ENCODE measurements around the gene SGCA. TPM values are rescaled to one million over a fixed set of nuclear protein-coding genes. Genes with fewer than 3 reads are reported as not detected.

SGCA gene
- total RNA-seq, 1 experiment from 2014 or later, result not detected

DNA sequence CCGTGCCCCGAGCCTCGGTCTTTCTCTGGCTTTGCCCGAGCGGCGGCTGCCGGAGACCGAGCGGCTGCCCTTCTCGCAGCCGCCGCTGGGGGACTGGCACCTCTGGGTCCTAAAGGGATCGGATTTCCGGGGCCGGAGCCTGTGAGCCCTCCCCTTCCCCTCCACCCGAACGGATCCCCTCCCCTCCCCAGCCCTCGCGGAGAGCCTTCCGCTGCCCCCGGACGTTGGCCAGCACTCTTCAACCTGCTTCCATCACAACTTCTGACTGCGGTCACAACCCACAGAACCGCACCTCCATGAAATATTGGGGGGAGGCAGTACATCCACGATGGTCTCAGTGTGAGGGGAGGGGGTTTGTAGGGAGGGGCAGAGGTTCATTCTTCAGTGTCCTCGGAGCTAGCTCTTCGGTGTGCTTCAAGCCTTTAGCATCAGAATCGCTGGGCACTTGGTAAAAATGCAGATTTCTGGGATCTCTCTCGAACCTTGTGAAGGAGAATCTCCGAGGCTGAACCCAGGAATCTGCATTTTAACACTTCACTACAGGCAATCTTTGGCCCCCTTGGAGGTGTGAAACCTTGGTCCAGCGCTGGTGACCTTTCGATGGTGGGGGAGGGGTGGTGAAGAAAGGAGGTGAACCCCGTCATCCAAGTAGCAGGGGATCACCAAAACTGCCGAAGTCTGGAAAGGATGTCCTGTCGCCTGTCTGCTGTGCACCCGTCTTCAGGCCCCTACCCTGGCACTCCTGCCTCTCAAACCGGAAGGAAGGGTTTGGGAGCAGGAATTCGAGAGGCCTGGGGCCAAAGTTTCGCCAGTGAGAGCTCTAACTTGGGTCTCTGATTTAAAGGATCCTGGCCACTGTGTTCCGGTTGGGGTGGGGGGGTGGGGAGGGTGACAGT, 14.5 kb upstream of the SGCA start:
- no peak for TF ChIP-seq EZH2 (IDR thresholded peaks at IDR 0.05; ENCODE audit: low read depth)
- TF ChIP-seq, protein P1, sequence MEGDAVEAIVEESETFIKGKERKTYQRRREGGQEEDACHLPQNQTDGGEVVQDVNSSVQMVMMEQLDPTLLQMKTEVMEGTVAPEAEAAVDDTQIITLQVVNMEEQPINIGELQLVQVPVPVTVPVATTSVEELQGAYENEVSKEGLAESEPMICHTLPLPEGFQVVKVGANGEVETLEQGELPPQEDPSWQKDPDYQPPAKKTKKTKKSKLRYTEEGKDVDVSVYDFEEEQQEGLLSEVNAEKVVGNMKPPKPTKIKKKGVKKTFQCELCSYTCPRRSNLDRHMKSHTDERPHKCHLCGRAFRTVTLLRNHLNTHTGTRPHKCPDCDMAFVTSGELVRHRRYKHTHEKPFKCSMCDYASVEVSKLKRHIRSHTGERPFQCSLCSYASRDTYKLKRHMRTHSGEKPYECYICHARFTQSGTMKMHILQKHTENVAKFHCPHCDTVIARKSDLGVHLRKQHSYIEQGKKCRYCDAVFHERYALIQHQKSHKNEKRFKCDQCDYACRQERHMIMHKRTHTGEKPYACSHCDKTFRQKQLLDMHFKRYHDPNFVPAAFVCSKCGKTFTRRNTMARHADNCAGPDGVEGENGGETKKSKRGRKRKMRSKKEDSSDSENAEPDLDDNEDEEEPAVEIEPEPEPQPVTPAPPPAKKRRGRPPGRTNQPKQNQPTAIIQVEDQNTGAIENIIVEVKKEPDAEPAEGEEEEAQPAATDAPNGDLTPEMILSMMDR (conservative IDR thresholded peaks at IDR 0.05), result peak; percentile 69
- intact Hi-C loops (cut with micrococcal nuclease; ENCODE audit: unreplicated experiment), result loop anchor here (5.0 kb wide), 1 partner anchor 264 kb away; no protein-coding TSS in a partner anchor
- H3K79me2 ChIP-seq (ENCODE audit: low read depth), result peaks cover 42% of the 10 kb centered on the region
- peak overlapping the region; percentile 73 for H2AFZ ChIP-seq
- ChIA-PET CTCF (interaction anchor here (0.6 kb wide), 3 partner anchors 58 to 636 kb away, joined by 4 to 5 read pairs (median 5); no protein-coding TSS in a partner anchor), POLR2A (ENCODE audit: unreplicated experiment) (interaction anchor here (0.7 kb wide), 2 partner anchors 149 to 265 kb away, joined by 4 to 16 read pairs; no protein-coding TSS in a partner anchor)
- no peaks in the 10 kb centered on the region for H3K9me2 ChIP-seq (ENCODE audit: insufficient read depth)
- peaks cover 70% of the 10 kb centered on the region for H3K4me1 ChIP-seq (replicated peaks; ENCODE audit: insufficient read depth)
- no peaks in the 10 kb centered on the region for H3K9me3 ChIP-seq (ENCODE audit: insufficient read depth, low read depth)
- peak overlapping the region; percentile 70 for H3K4me3 ChIP-seq
- peak overlapping the region; percentile 76 for H3K4me2 ChIP-seq
- BruUV-seq (replicated peaks), result TSS peak; percentile 73
- DNase-seq, result peak; percentile 85
- no peaks in the 10 kb centered on the region for H3K27me3 ChIP-seq (ENCODE audit: insufficient read depth, low read depth)
- H4K20me1 ChIP-seq (ENCODE audit: insufficient read depth), result peaks cover 25% of the 10 kb centered on the region
- H3K36me3 ChIP-seq (ENCODE audit: low read depth), result 0 out of 2 replicates have a peak, but pooled peaks cover under 1% of the 10 kb centered on the region
- H3F3A ChIP-seq (ENCODE audit: insufficient read depth, low read depth), result peaks cover 53% of the 10 kb centered on the region
- H3K27ac ChIP-seq, result peak overlapping the region; percentile 86

DNA sequence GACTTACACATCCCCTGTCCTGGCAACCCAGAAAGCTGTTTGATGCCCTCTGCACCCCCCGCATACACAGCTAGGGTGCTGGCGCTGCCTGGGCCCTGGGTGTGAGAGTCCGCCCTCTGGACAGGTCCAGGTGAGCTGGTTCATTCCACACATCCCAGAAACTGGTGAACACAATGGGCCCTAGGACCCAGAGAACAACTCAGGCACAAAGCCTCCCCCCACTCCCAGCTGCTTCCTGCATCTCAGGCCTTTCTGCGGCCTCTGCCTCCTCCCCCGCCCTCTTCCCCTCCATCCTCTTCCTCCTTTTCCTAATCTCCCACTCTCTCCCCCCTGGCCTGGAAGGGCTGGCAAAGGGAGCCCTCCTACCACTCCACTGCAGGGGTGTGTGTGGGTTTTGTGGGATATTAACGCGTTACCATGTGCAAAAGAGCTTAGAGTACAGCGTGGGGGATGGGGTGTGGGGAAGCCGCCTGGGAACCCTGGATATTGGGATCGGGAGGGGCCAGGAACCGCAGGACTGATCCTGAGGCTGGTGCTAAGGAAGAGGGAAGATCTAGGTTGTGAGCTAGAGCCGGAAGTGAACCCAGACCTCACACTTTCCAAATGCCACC, 13.8 kb upstream of the SGCA start:
- TF ChIP-seq, protein P1 (conservative IDR thresholded peaks at IDR 0.05), result no peak
- no peak for TF ChIP-seq EZH2 (IDR thresholded peaks at IDR 0.05; ENCODE audit: low read depth)
- intact Hi-C loops (cut with micrococcal nuclease; ENCODE audit: unreplicated experiment), result loop anchor here (5.0 kb wide), 1 partner anchor 265 kb away; no protein-coding TSS in a partner anchor
- no peaks in the 10 kb centered on the region for H3K27me3 ChIP-seq (ENCODE audit: insufficient read depth, low read depth)

DNA sequence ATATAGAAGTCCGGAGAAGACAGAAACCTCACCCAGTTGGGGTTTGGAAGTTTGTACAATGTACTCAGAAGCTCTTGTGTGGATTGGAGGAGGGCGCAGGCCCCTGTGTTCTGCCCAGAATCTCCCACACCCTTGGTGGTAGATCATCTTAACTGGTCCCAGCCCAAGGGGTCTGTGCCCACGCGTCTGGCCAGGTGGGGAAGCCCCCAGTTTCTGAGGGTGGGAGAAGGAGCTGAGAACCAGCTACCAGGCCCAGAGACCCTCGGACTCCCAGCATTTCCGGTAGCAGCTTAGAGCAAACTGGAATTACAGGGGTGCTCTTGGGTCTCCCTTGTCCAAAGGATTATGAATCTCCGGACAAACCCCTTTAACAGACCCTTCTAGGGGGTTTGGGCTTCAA, 13.1 kb upstream of the SGCA start:
- H3K79me2 ChIP-seq (ENCODE audit: low read depth), result peaks cover 28% of the 10 kb centered on the region
- peak overlapping the region; percentile 76 for H3K4me2 ChIP-seq
- no peaks in the 10 kb centered on the region for H3K27me3 ChIP-seq (ENCODE audit: insufficient read depth, low read depth)
- peaks cover 11% of the 10 kb centered on the region for H4K20me1 ChIP-seq (ENCODE audit: insufficient read depth)
- H3K27ac ChIP-seq, result peak overlapping the region; percentile 86
- peak overlapping the region; percentile 70; the same call in 1 of the 2 replicates for H3K4me3 ChIP-seq
- no peaks in the 10 kb centered on the region for H3K9me3 ChIP-seq (ENCODE audit: insufficient read depth, low read depth)
- POLR2A ChIA-PET (ENCODE audit: unreplicated experiment), result no interaction called here
- no peak for TF ChIP-seq EZH2 (IDR thresholded peaks at IDR 0.05; ENCODE audit: low read depth)
- TF ChIP-seq, protein P1 (conservative IDR thresholded peaks at IDR 0.05), result no peak
- H3F3A ChIP-seq (ENCODE audit: insufficient read depth, low read depth), result peaks cover 52% of the 10 kb centered on the region
- H2AFZ ChIP-seq, result no peak overlapping the region
- H3K36me3 ChIP-seq (ENCODE audit: low read depth), result no peaks in the 10 kb centered on the region
- no peak for DNase-seq
- no peaks in the 10 kb centered on the region for H3K9me2 ChIP-seq (ENCODE audit: insufficient read depth)
- CTCF ChIA-PET, result interaction anchor here (1.0 kb wide), 1 partner anchor 291 kb away, joined by 6 read pairs; no protein-coding TSS in a partner anchor
- peaks cover 56% of the 10 kb centered on the region for H3K4me1 ChIP-seq (replicated peaks; ENCODE audit: insufficient read depth)
- intact Hi-C loops (cut with micrococcal nuclease; ENCODE audit: unreplicated experiment), result loop anchor here (5.0 kb wide), 1 partner anchor 265 kb away; no protein-coding TSS in a partner anchor
- no TSS peak for BruUV-seq (replicated peaks)

More for the DNA sequence above, 13.8 kb upstream of the SGCA start:
- Histone ChIP-seq H3K4me1 (replicated peaks; ENCODE audit: insufficient read depth) (peaks cover 62% of the 10 kb centered on the region), H3K27ac (peak overlapping the region; percentile 86), H3K9me3 (ENCODE audit: insufficient read depth, low read depth) (no peaks in the 10 kb centered on the region), H3K4me3 (peak overlapping the region; percentile 70; the same call in 1 of the 2 replicates), H3K36me3 (ENCODE audit: low read depth) (no peaks in the 10 kb centered on the region), H4K20me1 (ENCODE audit: insufficient read depth) (peaks cover 18% of the 10 kb centered on the region), H3F3A (ENCODE audit: insufficient read depth, low read depth) (peaks cover 52% of the 10 kb centered on the region), H3K4me2 (peak overlapping the region; percentile 76), H2AFZ (peak overlapping the region; percentile 48), H3K79me2 (ENCODE audit: low read depth) (peaks cover 35% of the 10 kb centered on the region), H3K9me2 (ENCODE audit: insufficient read depth) (no peaks in the 10 kb centered on the region)
- CTCF ChIA-PET, result interaction anchor here (0.6 to 1.0 kb wide), 2 partner anchors 58 to 291 kb away, joined by 4 to 6 read pairs; no protein-coding TSS in a partner anchor
- DNase-seq, result peak; percentile 82 to 91
- POLR2A ChIA-PET (ENCODE audit: unreplicated experiment), result no interaction called here
- BruUV-seq (replicated peaks), result TSS peak; percentile 73

Data from PC-9 (cell line).